ENCODE measurements around the gene NUDT22.

The NUDT22 gene

DNA sequence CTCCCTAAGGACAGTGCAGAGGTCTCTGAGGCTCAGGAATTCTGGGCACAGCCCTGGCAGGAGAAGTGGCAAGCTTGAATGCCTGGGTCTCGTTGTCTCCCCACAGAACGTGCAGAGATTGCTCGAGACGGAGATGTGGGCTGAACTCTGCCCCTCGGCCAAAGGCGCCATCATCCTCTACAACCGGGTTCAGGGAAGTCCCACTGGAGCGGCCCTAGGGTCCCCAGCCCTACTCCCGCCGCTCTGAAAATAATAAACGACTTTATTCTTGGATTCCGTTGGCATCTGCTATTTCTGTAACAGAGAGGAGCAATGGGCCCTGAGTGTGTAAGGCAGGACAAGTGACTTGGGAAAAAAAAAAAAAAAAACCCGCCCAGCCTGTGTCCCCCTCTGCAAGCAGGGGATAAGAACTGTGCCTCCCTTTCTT lies 3.7 kb downstream of the NUDT22 start:
- DNase-seq: no peak

DNA sequence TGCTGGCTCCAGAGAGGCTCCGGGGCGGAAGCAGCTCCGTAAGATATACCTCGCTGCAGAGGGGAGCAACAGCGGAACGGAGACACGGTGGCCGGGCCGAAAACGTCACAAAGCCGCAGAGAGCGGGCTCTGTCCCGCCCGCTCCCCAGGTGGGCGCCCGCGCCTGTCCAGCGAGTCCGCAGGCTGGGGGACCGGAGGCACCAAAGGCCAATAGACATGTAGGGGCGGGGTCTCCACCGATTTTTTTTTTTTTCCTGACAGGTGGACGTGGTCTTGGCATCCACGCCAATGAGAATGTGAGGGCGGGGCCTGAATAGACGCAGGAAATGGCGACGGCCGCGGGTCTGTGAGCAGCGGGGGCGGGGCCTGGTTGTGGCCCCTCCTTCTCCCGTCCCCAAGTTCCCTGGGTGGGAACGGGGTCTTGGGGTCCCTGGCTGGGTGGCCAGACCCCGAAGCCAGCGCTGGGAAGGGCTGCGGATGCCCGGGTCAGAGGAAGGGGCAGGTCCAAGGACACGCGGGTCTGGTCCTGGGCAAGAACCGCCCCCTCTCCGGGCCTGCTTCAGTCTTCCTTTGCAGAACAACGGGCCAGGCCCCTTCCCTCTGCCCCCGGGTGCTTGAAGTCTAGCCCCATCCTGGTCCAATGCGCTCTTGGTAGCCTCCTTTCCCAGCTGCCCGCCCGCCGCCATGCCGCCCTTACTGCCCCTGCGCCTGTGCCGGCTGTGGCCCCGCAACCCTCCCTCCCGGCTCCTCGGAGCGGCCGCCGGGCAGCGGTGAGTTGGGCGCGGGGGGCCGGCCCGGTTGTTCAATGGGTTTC lies 4.3 kb downstream of the NUDT22 start, which contains the start of gene DNAJC4:
DNAJC4 (plus strand) TSS at position 378 of the 814 bp plus-strand sequence; CDS start at position 685, 307 bp downstream.
- peak; percentile 90 to 93 for DNase-seq

GRCh38 chr11:64230985-64231365 lies 4.9 kb downstream of the NUDT22 start:
- no peak for DNase-seq

- no peak for DNase-seq
Observed at GRCh38 chr11:64231546-64231945, 5.5 kb downstream of the NUDT22 start.

DNA sequence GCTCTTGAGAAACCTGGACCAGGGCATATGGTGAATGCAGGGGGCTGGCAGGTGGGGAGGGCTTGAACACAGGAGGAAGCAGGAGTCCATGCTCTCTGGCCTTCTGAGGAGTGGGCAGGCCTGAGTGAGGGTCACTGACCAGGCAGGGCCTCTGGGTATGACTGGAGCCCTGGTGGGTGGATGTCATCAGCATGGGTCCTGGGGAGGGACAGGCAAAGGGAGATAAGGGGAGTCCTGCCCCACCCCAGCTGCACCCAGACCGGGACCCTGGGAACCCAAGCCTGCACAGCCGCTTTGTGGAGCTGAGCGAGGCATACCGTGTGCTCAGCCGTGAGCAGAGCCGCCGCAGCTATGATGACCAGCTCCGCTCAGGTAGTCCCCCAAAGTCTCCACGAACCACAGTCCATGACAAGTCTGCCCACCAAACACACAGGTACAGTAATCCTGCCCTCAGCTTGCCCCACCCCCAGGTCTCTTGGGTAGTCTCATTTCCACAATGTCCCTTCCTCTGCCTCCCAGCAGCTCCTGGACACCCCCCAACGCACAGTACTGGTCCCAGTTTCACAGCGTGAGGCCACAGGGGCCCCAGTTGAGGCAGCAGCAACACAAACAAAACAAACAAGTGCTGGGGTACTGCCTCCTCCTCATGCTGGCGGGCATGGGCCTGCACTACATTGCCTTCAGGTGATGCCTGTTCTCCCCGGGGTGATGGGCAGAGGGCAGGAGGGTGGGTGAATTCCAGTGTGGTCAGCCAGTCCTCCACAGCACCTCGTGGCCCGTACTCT lies 6.3 kb downstream of the NUDT22 start:
- DNase-seq: no peak

- DNase-seq: no peak
Observed at GRCh38 chr11:64232967-64233315, 6.9 kb downstream of the NUDT22 start.

- DNase-seq: peak; percentile 74 to 80
Observed at GRCh38 chr11:64233913-64234586, 8.0 kb downstream of the NUDT22 start, which contains the start of gene VEGFB. Gene VEGFB, plus strand, starts transcription at chr11:64234584. Its CDS starts 250 bp downstream, at chr11:64234834.

GRCh38 chr11:64234647-64235379 lies 8.7 kb downstream of the NUDT22 start:
- peak; percentile 65 to 77 for DNase-seq

DNA sequence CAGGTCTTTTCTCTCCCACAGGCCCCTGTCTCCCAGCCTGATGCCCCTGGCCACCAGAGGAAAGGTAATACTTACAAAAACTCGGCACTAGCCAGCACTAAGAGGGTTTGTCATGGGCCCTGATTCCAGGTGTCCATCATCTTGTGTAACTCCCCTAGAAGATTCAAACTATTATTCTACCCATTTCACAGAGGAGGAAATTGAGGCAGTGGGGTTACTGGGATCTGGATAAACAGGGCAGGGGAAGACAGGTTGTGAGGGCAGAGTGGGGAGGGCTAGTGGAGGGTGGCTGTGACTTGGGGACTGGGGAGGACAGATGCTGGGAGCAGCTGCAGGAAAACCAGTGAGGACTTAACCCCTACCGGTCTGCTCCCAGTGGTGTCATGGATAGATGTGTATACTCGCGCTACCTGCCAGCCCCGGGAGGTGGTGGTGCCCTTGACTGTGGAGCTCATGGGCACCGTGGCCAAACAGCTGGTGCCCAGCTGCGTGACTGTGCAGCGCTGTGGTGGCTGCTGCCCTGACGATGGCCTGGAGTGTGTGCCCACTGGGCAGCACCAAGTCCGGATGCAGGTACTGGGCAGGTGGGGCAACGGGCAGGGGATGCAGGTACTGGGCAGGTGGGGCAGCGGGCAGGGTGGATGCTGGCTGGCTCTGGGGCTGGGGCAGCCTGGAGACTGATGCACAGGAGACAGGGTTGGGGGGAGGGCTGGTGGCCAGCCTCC lies 9.5 kb downstream of the NUDT22 start:
- DNase-seq: no peak

- DNase-seq: no peak
Observed at GRCh38 chr11:64237484-64237951, 11.4 kb downstream of the NUDT22 start.

DNA sequence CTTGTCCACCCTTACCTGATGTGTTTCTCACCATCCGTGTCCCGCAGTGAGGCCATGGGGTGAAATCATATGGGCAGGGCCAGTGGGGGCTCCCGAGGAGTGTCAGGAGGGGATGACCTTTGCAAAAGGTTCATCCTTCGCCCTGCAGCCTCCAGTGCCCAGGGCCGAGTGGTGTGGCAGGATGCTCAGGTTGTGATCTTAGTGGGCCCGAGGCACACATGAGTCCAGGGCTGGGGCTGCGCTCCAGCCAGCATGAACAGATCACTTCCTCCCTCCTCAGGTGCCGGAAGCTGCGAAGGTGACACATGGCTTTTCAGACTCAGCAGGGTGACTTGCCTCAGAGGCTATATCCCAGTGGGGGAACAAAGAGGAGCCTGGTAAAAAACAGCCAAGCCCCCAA lies 12.0 kb downstream of the NUDT22 start:
- no peak for DNase-seq

GRCh38 chr11:64238999-64239398 lies 12.9 kb downstream of the NUDT22 start:
- DNase-seq: no peak

DNA sequence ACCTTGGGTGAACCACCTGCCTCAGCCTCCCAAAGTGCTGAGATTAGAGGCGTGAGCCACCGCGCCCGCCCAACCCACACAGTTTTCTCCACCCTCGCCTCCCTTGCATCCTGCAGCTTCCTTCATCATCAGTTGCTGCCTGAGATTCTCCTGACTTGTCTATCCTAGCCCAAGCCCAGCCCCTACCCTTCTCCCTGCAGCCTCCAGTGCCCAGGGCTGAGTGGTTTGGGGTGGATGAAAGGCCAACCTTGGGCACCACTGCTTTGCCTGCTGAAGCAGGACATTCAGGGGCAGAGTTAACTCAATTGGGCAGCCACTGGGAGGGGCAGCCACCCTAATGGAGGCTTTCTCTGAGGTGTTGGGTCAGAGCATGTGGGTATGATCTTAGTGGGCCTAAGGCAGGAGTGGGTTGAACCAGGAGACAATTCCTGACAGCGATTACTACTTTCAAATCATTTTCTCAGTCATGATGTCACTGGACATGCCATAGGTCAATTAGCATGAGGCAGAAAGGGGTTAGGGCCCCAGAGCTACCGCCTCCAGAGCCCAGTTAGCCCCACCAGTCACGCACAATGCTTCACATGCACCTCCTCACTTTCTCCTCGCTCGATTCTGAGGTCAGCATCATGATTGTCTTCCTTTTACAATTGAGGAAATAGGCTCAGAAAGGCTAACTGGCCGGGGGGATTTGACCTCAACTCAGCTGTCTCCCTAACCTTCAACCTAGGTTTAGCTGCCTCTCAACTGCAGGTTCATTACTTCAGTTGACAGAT lies 13.8 kb downstream of the NUDT22 start:
- no peak for DNase-seq

- peak; percentile 98 to 99 for DNase-seq
Observed at GRCh38 chr11:64240435-64241240, 14.6 kb downstream of the NUDT22 start, which contains the start of gene FKBP2. Gene FKBP2, plus strand, starts transcription at chr11:64241095. Its CDS starts 1,293 bp downstream, at chr11:64242388.

- DNase-seq: peak; percentile 100
Observed at GRCh38 chr11:64241241-64241490, 15.1 kb downstream of the NUDT22 start.

DNA sequence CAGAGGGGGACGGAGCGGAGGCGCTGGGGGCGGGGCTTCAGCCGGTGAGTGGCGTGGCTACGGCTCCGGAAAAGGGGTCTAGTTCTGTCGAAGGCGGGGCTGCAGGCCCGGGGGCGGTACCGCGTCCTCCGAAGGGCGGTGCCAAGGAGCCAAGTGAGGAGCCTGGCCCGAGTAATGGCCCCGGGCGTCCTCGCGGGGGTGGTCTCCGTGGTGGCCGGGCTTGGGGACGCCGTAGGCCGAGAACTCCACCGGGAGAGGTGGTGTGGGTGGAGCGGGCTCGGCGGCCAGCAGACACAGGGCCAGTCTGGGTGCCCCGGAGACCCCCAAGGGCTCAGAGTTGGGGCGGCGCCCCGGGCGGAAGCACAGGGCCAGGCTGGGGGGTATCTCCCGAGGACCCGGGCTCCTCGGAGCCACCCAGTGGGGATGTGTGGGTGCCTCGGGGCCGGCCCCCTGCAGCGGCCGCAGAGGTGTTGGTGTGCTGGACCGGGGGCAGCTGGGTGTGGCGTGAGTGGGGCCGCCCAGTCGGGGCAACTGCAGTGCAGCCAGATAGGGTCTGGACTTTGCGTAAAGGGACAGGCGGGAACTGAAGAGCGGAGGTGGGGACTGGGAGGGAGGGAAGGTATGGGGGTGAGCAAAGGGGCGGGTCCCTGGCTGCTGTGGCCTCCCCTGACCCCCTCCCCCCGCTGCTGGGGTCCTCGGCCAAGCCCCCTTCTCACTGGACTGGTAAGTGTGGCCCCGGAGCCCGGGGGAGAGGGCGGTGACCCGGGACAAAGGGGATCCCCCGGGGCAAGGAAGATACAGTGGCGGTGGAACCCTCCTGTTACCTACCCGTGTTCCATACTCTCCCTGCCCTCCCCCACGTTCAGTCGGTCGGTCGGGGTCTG lies 15.7 kb downstream of the NUDT22 start:
- DNase-seq: no peak

- no peak for DNase-seq
Observed at GRCh38 chr11:64243236-64243854, 17.3 kb downstream of the NUDT22 start.

DNA sequence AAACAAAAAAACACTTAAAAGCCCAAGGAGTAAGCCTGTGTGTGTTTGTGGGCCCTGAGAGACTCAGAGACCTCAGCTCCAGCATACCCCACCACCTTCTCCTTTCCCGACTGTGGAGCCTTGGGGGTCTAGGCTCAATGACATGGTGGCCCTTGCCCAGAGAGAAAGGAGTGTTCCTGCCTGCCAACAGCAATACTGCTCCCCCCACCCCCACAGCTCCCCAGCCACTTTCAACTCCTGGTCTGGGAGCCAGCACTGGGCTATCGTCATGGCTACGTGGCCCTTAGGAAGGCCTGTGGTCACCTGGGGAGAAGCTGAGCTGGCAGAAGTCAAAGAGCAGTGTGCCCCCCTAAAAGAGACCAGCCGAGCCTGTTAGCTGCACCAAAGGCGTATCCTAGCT lies 18.0 kb downstream of the NUDT22 start:
- DNase-seq: no peak

GRCh38 chr11:64244966-64245365 lies 18.9 kb downstream of the NUDT22 start:
- DNase-seq: no peak
